ENCODE results near the gene COX4I1.

The COX4I1 gene

GRCh38 chr16:85836706-85837582, 37.4 kb downstream of the COX4I1 start:
- TF ChIP-seq CTCF (IDR thresholded peaks at IDR 0.05), result no peak

DNA sequence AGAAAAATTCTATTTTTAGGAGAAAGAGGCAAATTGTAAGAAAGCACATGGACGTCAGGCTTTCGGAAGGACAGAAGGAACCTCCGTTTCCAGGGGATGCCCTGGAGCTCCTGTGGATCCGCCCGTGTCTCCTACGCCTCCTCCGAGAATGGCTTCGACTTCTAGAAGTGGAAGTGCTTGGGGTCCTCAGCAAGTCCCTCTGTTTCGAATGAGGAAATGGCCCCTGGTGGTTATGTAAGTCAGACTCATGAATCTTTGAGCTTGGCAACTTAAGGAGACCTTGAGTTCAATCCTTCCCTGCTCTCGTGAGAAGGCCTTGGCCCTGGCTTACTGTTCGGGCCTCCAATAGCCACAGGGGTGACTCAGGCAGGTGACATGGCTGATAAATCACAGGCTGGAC, 38.9 kb downstream of the COX4I1 start:
- no peak for TF ChIP-seq CTCF (IDR thresholded peaks at IDR 0.05)

GRCh38 chr16:85838876-85839585, 39.5 kb downstream of the COX4I1 start:
- TF ChIP-seq CTCF (IDR thresholded peaks at IDR 0.05), result no peak

GRCh38 chr16:85839681-85840240, 40.3 kb downstream of the COX4I1 start:
- TF ChIP-seq CTCF (IDR thresholded peaks at IDR 0.05), result no peak

DNA sequence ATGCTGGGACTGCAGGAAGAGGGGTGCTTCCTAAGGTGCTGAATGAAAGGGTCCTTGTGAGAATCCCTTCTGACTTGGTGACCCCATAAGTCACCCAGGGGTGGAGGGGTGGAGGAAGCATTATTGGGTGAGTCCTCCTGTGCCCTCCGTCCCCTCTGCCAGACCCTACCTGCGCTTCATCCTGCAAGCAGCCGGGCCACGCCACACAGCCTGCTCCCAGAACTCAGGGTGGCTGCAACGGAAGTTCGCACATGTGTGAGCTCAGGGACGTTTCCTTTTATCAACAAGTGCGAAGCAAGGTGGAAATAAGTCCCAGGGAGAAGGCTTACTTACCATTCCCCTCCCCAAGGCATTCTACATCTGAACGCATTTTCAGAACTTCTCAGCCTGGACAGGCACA, 40.9 kb downstream of the COX4I1 start:
- no peak for TF ChIP-seq CTCF (IDR thresholded peaks at IDR 0.05)

GRCh38 chr16:85840801-85841200, 41.3 kb downstream of the COX4I1 start:
- no peak for TF ChIP-seq CTCF (IDR thresholded peaks at IDR 0.05)

DNA sequence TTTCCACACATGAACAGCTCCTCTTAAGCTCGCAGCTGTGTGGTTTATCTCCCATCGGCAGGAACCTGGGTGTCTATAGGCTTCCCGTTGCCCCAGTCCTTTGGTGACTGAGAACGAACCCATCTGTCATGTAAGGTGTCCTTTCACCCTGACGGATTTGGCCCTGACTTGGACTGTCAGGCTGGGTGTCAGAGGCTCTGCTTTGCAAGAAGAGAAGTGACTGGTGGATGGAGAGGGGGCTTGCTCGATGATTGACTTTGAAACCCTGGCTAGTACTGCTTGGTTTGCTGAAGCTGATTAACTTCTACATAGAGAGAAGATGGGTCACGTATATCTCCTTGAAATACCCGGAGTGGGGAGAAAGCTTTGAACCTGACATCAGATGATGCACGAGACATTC, 42.9 kb downstream of the COX4I1 start:
- no peak for TF ChIP-seq CTCF (IDR thresholded peaks at IDR 0.05)

Measured in LNCAP (cell line).